NCI-H510A treated with DMSO at 0.1 percent for 48 hours (cell line): ENCODE measurements around the gene FUT6.
"Not testable (repeated sequence)": the region's sequence is repeated elsewhere in the genome, so short reads cannot be mapped to it uniquely, and the experiment has no call there.

Experiments used
- DNase-seq: peaks from one replicate; lab custom pipeline; 2025; lab: John Stamatoyannopoulos, UW

FUT6 gene

GRCh38 chr19:5857203-5858081 lies 17.9 kb upstream of the FUT6 start:
- no peak for DNase-seq

- DNase-seq: not testable (repeated sequence)
These were observed 15.6 kb upstream of the FUT6 start for GRCh38 chr19:5855151-5855550.

GRCh38 chr19:5854121-5854520 lies 14.6 kb upstream of the FUT6 start:
- not testable (repeated sequence) for DNase-seq

- peak; percentile 49 for DNase-seq
These were observed 11.8 kb upstream of the FUT6 start, which contains the start of gene FUT3 for GRCh38 chr19:5851302-5851701. Gene FUT3 (minus strand): TSS chr19:5851449.

- no peak for DNase-seq
These were observed 11.3 kb upstream of the FUT6 start for GRCh38 chr19:5850743-5851293.

- DNase-seq: no peak
These were observed 10.7 kb upstream of the FUT6 start for GRCh38 chr19:5850189-5850588.

GRCh38 chr19:5848621-5849020 lies 9.1 kb upstream of the FUT6 start:
- not testable (repeated sequence) for DNase-seq

GRCh38 chr19:5847846-5848245 lies 8.3 kb upstream of the FUT6 start:
- not testable (repeated sequence) for DNase-seq

GRCh38 chr19:5844456-5845433 lies 5.2 kb upstream of the FUT6 start:
- DNase-seq: no peak

- no peak for DNase-seq
These were observed 3.9 kb upstream of the FUT6 start for GRCh38 chr19:5843295-5843927.

- not testable (repeated sequence) for DNase-seq
These were observed 2.2 kb upstream of the FUT6 start for GRCh38 chr19:5841735-5842111.

- no peak for DNase-seq
These were observed 993 bp downstream of the FUT6 start for GRCh38 chr19:5838353-5839064.

- DNase-seq: no peak
These were observed 1.6 kb downstream of the FUT6 start for GRCh38 chr19:5837761-5838352.

GRCh38 chr19:5832527-5833216 lies 6.8 kb downstream of the FUT6 start:
- DNase-seq: no peak

GRCh38 chr19:5832061-5832460 lies 7.4 kb downstream of the FUT6 start:
- DNase-seq: no peak

GRCh38 chr19:5831159-5831558 lies 8.3 kb downstream of the FUT6 start:
- no peak for DNase-seq

GRCh38 chr19:5829567-5830310 lies 9.8 kb downstream of the FUT6 start:
- no peak for DNase-seq

GRCh38 chr19:5828661-5829566 lies 10.6 kb downstream of the FUT6 start:
- peak; percentile 56 for DNase-seq
